Trophoblast cell (in vitro differentiated cells and primary cell): Measurements from ENCODE around the gene PRKCI.

Experiments used
- DNase-seq, 2 donors: peaks; one replicate each; pipeline ENCODE4 v3.0.0-alpha.2; 2016
- H2AFZ ChIP-seq: 2 replicates; pipeline ENCODE4 v1.6.1; 2013; ENCODE audit warnings: low read length, moderate library complexity, mild to moderate bottlenecking; ENCODE audit not compliant: insufficient read depth, poor library complexity
- H2AK5ac ChIP-seq: 2 replicates; pipeline ENCODE4 v1.6.1; 2013; ENCODE audit warnings: mild to moderate bottlenecking, low read length
- H2BK120ac ChIP-seq: 2 replicates; pipeline ENCODE4 v1.6.1; 2013; ENCODE audit warnings: low read length, mild to moderate bottlenecking, moderate library complexity; ENCODE audit not compliant: insufficient read depth, poor library complexity
- H2BK12ac ChIP-seq: 2 replicates; pipeline ENCODE4 v1.6.1; 2013; ENCODE audit warnings: mild to moderate bottlenecking, low read length, moderate library complexity
- H2BK5ac ChIP-seq: 2 replicates; pipeline ENCODE4 v1.6.1; 2013; ENCODE audit warnings: low read length, low read depth, moderate library complexity, mild to moderate bottlenecking; ENCODE audit not compliant: poor library complexity
- H3K14ac ChIP-seq: 2 replicates; pipeline ENCODE4 v1.6.1; 2013; ENCODE audit warnings: mild to moderate bottlenecking, low read length
- H3K18ac ChIP-seq: 2 replicates; pipeline ENCODE4 v1.6.1; 2013; ENCODE audit warnings: mild to moderate bottlenecking, low read length
- H3K23ac ChIP-seq: 2 replicates; pipeline ENCODE4 v1.6.1; 2013; ENCODE audit warnings: low read length
- H3K27ac ChIP-seq: 2 replicates; pipeline ENCODE4 v1.5.1; 2013; ENCODE audit warnings: low read depth, mild to moderate bottlenecking, inconsistent platforms, low read length, moderate library complexity
- H3K27me3 ChIP-seq: 2 replicates; pipeline ENCODE4 v1.6.1; 2013; ENCODE audit warnings: inconsistent platforms, mild to moderate bottlenecking, low read length, moderate library complexity; ENCODE audit not compliant: insufficient read depth
- H3K36me3 ChIP-seq, 2 experiments: 1 replicate in 1 of 2; 2 replicates in 1 of 2; pipeline ENCODE4 v1.6.1; 2013; ENCODE audit warnings: low read length in 2 of 2, mild to moderate bottlenecking in 2 of 2, moderate library complexity in 1 of 2; ENCODE audit not compliant: insufficient read depth in 2 of 2, control insufficient read depth in 1 of 2
- H3K4ac ChIP-seq: 2 replicates; pipeline ENCODE4 v1.6.1; 2013; ENCODE audit warnings: low read depth, mild to moderate bottlenecking, low read length, moderate library complexity
- H3K4me1 ChIP-seq, 2 experiments: 1 replicate in 1 of 2; 2 replicates in 1 of 2; pipeline ENCODE4 v1.6.1; 2013; ENCODE audit warnings: low read length in 2 of 2, mild to moderate bottlenecking in 2 of 2, moderate library complexity in 1 of 2; ENCODE audit not compliant: insufficient read depth in 2 of 2, control insufficient read depth in 1 of 2
- H3K4me2 ChIP-seq: 2 replicates; pipeline ENCODE4 v1.6.1; 2013; ENCODE audit warnings: inconsistent platforms, mild to moderate bottlenecking, low read length, moderate library complexity
- H3K4me3 ChIP-seq: 2 replicates; pipeline ENCODE4 v1.5.1; 2013; ENCODE audit warnings: mild to moderate bottlenecking, low read depth, low read length, inconsistent platforms
- H3K79me1 ChIP-seq: one replicate; pipeline ENCODE4 v1.6.1; 2013; ENCODE audit warnings: low read length
- H3K79me2 ChIP-seq: 2 replicates; pipeline ENCODE4 v1.6.1; 2013; ENCODE audit warnings: low read length, mild to moderate bottlenecking; ENCODE audit not compliant: control insufficient read depth, insufficient read depth, poor library complexity
- H3K9ac ChIP-seq: 2 replicates; pipeline ENCODE4 v1.6.1; 2013; ENCODE audit warnings: mild to moderate bottlenecking, low read length
- H3K9me3 ChIP-seq: 2 replicates; pipeline ENCODE4 v1.6.1; 2013; ENCODE audit warnings: low read depth, mild to moderate bottlenecking, control low read depth, inconsistent platforms, low read length; ENCODE audit not compliant: insufficient read depth
- H4K12ac ChIP-seq: 2 replicates; pipeline ENCODE4 v1.6.1; 2013; ENCODE audit warnings: low read depth, mild to moderate bottlenecking, low read length, moderate library complexity
- H4K8ac ChIP-seq: 2 replicates; pipeline ENCODE4 v1.6.1; 2013; ENCODE audit warnings: low read depth, mild to moderate bottlenecking, low read length, moderate library complexity
- H4K91ac ChIP-seq: one replicate; pipeline ENCODE4 v1.6.1; 2013; ENCODE audit warnings: low read depth, mild to moderate bottlenecking, low read length, moderate library complexity
- WGBS: extraction: QIAGEN DNeasy Blood & Tissue Kit; methylation state at CpG from one replicate; pipeline ENCODE4 v1.1.7; 2013; ENCODE audit warnings: missing lambda C conversion rate; ENCODE audit not compliant: insufficient read length, insufficient coverage; ENCODE audit errors: extremely low coverage; 5-methylcytosine and 5-hydroxymethylcytosine counted together

The PRKCI gene

GRCh38 chr3:170200987-170201386, 21.2 kb upstream of the PRKCI start:
- Histone ChIP-seq H3K79me1 (no peaks in the 10 kb centered on the region), H4K12ac (no peak overlapping the region), H3K18ac (no peak overlapping the region), H2BK5ac (no peak overlapping the region), H3K14ac (no peak overlapping the region), H3K36me3 (no peaks in the 10 kb centered on the region), H3K79me2 (no peaks in the 10 kb centered on the region), H3K27me3 (no peaks in the 10 kb centered on the region), H2AK5ac (no peak overlapping the region), H3K4ac (no peak overlapping the region), H3K4me2 (no peak overlapping the region), H2AFZ (no peak overlapping the region), H2BK120ac (no peak overlapping the region), H3K9ac (no peak overlapping the region), H4K91ac (no peak overlapping the region), H3K23ac (no peak overlapping the region), H3K4me3 (no peak overlapping the region), H3K4me1 (no peaks in the 10 kb centered on the region), H4K8ac (no peak overlapping the region), H3K27ac (no peak overlapping the region), H2BK12ac (no peak overlapping the region), H3K9me3 (no peaks in the 10 kb centered on the region)
- no peak for DNase-seq

GRCh38 chr3:170201527-170201926, 20.7 kb upstream of the PRKCI start:
- Histone ChIP-seq H3K4ac (no peak overlapping the region), H3K36me3 (no peaks in the 10 kb centered on the region), H2AFZ (no peak overlapping the region), H3K23ac (no peak overlapping the region), H3K79me2 (no peaks in the 10 kb centered on the region), H3K4me3 (no peak overlapping the region), H3K27ac (no peak overlapping the region), H3K4me2 (no peak overlapping the region), H2AK5ac (no peak overlapping the region), H2BK5ac (no peak overlapping the region), H4K8ac (no peak overlapping the region), H2BK120ac (no peak overlapping the region), H3K18ac (no peak overlapping the region), H3K4me1 (no peaks in the 10 kb centered on the region), H4K12ac (no peak overlapping the region), H4K91ac (no peak overlapping the region), H3K9me3 (no peaks in the 10 kb centered on the region), H2BK12ac (no peak overlapping the region), H3K79me1 (no peaks in the 10 kb centered on the region), H3K27me3 (no peaks in the 10 kb centered on the region), H3K9ac (no peak overlapping the region), H3K14ac (no peak overlapping the region)
- no peak for DNase-seq
- no CpG with 5 or more reads among the region's 5 CpGs for WGBS

- Histone ChIP-seq H4K8ac (no peak overlapping the region), H3K23ac (no peak overlapping the region), H3K4me3 (no peak overlapping the region), H3K4me2 (no peak overlapping the region), H3K9ac (no peak overlapping the region), H2AFZ (no peak overlapping the region), H3K27ac (no peak overlapping the region), H4K12ac (no peak overlapping the region), H2BK120ac (no peak overlapping the region), H3K9me3 (no peaks in the 10 kb centered on the region), H2BK5ac (no peak overlapping the region), H3K79me1 (no peaks in the 10 kb centered on the region), H3K14ac (no peak overlapping the region), H2AK5ac (no peak overlapping the region), H3K79me2 (no peaks in the 10 kb centered on the region), H4K91ac (no peak overlapping the region), H3K4me1 (no peaks in the 10 kb centered on the region), H3K36me3 (no peaks in the 10 kb centered on the region), H3K27me3 (no peaks in the 10 kb centered on the region), H3K18ac (no peak overlapping the region), H2BK12ac (no peak overlapping the region), H3K4ac (no peak overlapping the region)
- no peak for DNase-seq
- no CpG with 5 or more reads among the region's 4 CpGs for WGBS
Measured at GRCh38 chr3:170203457-170203856, 18.8 kb upstream of the PRKCI start.

- no peaks in the 10 kb centered on the region for H3K9me3 ChIP-seq
- H2BK120ac ChIP-seq = no peak overlapping the region
- no peak overlapping the region for H3K4me3 ChIP-seq
- H3K79me1 ChIP-seq = no peaks in the 10 kb centered on the region
- H3K27me3 ChIP-seq = no peaks in the 10 kb centered on the region
- H3K27ac ChIP-seq = no peak overlapping the region
- no peak overlapping the region for H4K12ac ChIP-seq
- no peaks in the 10 kb centered on the region for H3K36me3 ChIP-seq
- H3K23ac ChIP-seq = no peak overlapping the region
- H3K4ac ChIP-seq = no peak overlapping the region
- no peak overlapping the region for H2BK5ac ChIP-seq
- no peak for DNase-seq
- no peak overlapping the region for H3K4me2 ChIP-seq
- no peak overlapping the region for H4K8ac ChIP-seq
- no peak overlapping the region for H3K18ac ChIP-seq
- no peak overlapping the region for H3K14ac ChIP-seq
- no peaks in the 10 kb centered on the region for H3K4me1 ChIP-seq
- no peaks in the 10 kb centered on the region for H3K79me2 ChIP-seq
- no CpG with 5 or more reads among the region's 3 CpGs for WGBS
- H4K91ac ChIP-seq = no peak overlapping the region
- H2BK12ac ChIP-seq = no peak overlapping the region
- H3K9ac ChIP-seq = no peak overlapping the region
- no peak overlapping the region for H2AFZ ChIP-seq
- no peak overlapping the region for H2AK5ac ChIP-seq
Measured at GRCh38 chr3:170204023-170204472, 18.2 kb upstream of the PRKCI start.
